ENCODE results near the gene MLIP.

GRCh38 chr6:54134935-54135334, 23.7 kb downstream of the MLIP start:
- no peak for TF ChIP-seq CTCF (conservative IDR thresholded peaks at IDR 0.05; ENCODE audit: low read length)
- TF ChIP-seq EZH2phosphoT487 (IDR thresholded peaks at IDR 0.05; ENCODE audit: borderline replicate concordance, low read depth, low read length), result no peak
